ENCODE results near the gene FN3K.

DNA sequence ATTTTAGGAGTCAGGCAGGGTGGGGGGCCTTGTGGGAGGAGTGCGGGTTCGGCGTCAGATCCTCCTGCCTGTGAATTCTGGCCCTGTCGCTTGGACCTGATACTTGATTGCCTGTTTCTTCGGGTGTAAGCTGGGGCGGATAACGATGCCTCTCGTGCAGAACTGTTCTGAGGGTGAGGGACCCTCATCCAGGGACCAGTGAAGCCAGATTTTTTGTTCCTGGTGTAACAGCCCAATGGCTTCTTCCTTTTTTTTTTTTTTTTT is 17.7 kb downstream of the FN3K start:
- TF ChIP-seq, protein P1, sequence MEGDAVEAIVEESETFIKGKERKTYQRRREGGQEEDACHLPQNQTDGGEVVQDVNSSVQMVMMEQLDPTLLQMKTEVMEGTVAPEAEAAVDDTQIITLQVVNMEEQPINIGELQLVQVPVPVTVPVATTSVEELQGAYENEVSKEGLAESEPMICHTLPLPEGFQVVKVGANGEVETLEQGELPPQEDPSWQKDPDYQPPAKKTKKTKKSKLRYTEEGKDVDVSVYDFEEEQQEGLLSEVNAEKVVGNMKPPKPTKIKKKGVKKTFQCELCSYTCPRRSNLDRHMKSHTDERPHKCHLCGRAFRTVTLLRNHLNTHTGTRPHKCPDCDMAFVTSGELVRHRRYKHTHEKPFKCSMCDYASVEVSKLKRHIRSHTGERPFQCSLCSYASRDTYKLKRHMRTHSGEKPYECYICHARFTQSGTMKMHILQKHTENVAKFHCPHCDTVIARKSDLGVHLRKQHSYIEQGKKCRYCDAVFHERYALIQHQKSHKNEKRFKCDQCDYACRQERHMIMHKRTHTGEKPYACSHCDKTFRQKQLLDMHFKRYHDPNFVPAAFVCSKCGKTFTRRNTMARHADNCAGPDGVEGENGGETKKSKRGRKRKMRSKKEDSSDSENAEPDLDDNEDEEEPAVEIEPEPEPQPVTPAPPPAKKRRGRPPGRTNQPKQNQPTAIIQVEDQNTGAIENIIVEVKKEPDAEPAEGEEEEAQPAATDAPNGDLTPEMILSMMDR (CRISPR knock-in tag; IDR thresholded peaks at IDR 0.05), result no peak
- TF ChIP-seq MIER2 (CRISPR knock-in tag; IDR thresholded peaks at IDR 0.05), result no peak
- no peak for TF ChIP-seq IRF1 (CRISPR knock-in tag; IDR thresholded peaks at IDR 0.05; ENCODE audit: low read depth)
- TF ChIP-seq ZNF124 (CRISPR knock-in tag; IDR thresholded peaks at IDR 0.05), result no peak
- TF ChIP-seq SP1 (IDR thresholded peaks at IDR 0.05), result no peak
- no peak for TF ChIP-seq SP1 (CRISPR knock-in tag; IDR thresholded peaks at IDR 0.05)
- TF ChIP-seq ZNF598 (CRISPR knock-in tag; IDR thresholded peaks at IDR 0.05; ENCODE audit: borderline replicate concordance), result no peak
- TF ChIP-seq KLF15 (CRISPR knock-in tag; IDR thresholded peaks at IDR 0.05; ENCODE audit: borderline replicate concordance), result no peak
- no peak for TF ChIP-seq ZC3H4 (CRISPR knock-in tag; IDR thresholded peaks at IDR 0.05; ENCODE audit: borderline replicate concordance)
- no peak for TF ChIP-seq MYC (CRISPR knock-in tag; IDR thresholded peaks at IDR 0.05; ENCODE audit: borderline replicate concordance)
- TF ChIP-seq HDAC1 (CRISPR knock-in tag; IDR thresholded peaks at IDR 0.05), result no peak
- TF ChIP-seq KDM3A (CRISPR knock-in tag; IDR thresholded peaks at IDR 0.05; ENCODE audit: low read depth), result no peak
- no peak for TF ChIP-seq FOXP1 (IDR thresholded peaks at IDR 0.05)
- TF ChIP-seq FOXP1 (CRISPR knock-in tag; IDR thresholded peaks at IDR 0.05), result no peak
- no peak for TF ChIP-seq HIVEP1 (CRISPR knock-in tag; IDR thresholded peaks at IDR 0.05)
- no peak for TF ChIP-seq ZNF556 (CRISPR knock-in tag; IDR thresholded peaks at IDR 0.05; ENCODE audit: borderline replicate concordance)
